ENCODE results near the gene KRIT1.
A peak's percentile ranks its signal among the peaks of the same experiment; 100 is the strongest.
"Not testable (repeated sequence)": the region's sequence is repeated elsewhere in the genome, so short reads cannot be mapped to it uniquely, and the experiment has no call there.

Gene KRIT1

DNA sequence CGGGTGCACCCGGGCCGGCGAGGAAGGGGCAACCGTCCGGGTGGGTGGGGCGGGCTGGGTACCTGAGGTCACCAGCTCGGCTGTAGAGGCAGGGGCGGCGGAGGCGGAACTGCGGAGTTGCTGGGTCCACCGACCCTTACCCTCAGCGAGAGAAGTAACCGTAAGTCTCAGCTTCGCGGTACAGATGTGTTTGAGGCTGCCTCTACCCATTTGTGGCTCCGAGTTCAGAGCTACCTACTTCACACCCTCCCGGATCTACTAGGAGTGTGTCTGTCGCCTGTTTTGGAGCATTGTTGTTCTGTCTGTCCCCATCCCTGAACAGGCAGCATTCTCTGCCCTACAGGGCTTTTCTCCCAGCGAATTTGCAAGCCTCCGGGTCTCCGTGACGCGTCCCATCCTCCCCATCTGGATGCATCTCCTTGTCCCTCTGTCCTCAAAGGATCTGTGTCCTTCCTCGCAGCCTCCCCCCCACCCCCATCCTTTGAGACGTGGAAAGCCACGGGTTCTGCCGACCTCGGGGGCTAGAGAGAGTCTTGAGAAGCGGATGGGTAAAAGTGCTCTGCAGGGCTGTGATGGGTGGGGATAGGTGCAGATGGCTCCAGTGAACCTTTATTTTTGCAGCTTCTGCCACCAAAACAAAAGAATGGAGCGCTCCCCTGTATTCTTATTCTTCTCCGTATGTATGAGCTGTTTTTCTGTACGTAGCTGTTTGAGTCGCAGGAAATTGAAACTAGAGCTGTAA lies 817 bp upstream of the KRIT1 start:
- DNase-seq = no peak

DNA sequence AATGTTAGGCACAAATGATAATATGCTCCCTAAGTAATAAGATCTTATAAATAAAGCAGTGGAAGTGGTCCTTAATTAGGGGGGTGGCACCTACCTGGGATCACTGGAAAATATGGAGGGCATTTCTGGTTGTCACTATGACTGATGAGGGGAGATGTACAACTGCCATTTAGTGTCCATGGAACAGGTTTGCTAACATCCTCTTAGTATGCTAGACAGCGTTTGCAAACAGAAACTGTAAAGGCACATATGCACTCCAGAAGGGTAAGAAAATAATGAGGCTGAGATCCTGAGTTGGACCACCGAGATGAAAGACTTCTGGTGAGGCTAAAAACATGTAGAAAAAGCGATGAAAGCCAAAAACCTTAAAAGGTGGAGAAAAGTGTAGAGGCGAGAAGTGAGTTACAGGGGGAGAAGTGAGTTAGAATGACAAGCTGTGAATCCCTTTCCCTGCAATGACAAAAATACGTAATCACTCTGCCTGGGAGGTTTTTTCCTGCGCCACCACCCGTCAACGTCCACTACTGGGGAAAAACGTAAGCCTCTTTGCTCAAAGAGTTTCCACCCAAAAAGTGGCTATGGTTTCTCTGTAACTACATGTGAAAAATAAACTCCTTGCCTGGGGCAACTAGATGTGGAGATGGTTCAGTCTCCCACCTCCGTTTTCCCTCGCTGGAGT lies 767 bp downstream of the KRIT1 start:
- DNase-seq = no peak

DNA sequence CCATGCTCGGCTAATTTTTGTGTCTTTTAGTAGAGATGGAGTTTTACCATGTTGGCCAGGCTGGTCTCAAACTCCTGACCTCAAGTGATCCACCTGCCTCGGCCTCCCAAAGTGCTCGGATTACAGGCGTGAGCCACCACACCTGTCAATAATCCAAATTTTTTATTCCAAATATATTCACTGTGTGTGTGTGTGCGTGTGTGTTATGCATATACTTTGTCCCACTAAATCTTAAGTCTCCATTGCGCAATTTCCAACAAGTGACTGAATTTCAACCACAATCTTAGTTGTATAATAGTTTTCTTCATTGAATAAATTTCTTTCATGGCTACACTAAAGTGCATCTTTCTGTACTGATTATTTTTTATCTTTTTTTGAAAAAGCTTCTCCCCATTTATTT lies 2.7 kb downstream of the KRIT1 start:
- DNase-seq = no peak

DNA sequence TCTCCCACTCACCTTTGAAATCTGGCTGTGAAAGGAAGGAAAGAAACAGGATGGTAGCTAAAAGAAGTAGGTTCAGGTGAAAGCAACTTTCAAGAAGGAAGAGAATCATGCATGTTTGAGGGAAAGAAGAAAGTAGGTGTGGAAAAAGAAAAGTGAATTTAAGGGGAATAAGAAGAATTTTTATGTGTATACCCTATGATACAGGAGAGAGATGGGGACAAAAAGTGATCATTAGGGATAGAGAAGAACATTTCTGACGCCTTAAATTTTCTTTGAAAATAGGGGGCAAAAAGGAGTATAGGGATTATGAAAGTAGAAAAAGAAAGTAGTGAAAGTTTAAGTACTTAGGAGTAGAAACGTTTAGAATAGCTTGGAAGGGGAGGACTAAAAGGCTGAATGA lies 15.2 kb downstream of the KRIT1 start:
- DNase-seq = no peak

DNA sequence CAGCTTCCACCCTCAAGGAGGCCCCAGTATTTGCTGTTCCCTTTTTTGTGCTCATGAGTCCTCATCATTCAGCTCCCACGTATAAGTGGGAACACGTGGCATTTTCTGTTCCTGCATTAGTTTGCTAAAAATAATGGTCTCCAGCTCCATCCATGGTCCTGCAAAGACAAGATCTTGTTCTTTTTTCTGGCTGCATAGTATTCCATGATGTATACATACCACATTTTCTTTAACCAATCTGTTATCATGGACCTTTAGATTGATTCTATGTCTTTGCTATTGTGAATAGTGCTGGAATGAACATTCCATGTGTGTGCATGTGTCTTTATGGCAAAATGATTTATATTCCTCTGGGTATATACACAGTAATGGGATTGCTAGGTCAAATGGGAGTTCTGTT lies 17.0 kb downstream of the KRIT1 start:
- no peak for DNase-seq

DNA sequence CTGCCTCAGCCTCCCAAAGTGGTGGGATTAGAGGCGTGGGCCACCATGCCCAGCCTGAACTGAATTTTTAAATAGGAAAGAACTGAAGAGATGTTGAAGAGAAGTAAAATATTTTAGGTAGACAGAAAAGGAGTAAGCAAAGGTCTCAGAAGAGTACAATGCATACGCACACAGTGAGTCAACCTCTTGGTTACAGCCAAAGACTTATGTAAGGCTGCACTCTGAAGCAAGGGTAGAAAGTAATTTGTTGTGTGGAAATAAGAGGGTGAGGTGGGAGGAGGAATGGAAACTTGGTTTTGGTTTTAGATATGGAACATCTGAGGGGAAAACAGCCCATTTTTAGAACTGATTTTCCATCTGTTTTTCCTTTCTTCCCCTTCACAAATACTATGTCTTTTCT lies 17.6 kb downstream of the KRIT1 start:
- DNase-seq = no peak

DNA sequence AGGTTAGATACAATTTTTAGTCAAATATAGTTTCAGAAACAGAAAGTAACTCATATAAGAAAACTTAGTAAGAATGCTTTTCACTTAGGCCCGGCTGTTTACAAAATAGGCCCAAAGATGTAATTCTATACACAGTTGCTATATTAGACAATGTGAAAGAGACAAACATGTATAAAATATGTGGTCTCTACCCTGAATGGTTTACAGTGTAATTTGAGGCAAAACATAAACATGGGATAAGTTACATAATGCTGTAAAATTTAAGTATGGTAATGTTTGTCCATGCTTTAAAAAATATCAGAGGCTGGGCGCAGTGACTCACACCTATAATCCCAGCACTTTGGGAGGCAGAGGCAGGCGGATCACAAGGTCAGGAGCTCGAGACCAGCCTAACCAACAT lies 18.7 kb downstream of the KRIT1 start:
- DNase-seq = no peak

DNA sequence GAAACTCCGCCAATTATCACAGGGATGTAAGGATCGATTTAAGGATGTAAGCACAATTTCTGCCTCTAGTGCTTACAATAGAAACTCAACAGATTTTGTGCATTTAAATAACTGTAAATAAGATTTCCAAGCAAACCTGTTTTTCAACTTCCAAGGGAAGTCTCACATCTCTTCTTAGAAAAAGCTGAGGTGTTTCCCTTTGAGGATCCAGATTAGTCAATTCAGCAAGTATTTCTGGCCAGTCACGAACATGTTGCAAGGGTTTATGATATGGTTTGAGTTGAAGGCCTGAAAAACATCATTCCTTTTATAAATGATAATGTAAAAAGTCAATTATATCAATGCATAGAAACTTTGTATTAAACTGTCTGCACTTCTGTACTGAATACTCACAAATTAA lies 23.9 kb downstream of the KRIT1 start:
- no peak for DNase-seq

DNA sequence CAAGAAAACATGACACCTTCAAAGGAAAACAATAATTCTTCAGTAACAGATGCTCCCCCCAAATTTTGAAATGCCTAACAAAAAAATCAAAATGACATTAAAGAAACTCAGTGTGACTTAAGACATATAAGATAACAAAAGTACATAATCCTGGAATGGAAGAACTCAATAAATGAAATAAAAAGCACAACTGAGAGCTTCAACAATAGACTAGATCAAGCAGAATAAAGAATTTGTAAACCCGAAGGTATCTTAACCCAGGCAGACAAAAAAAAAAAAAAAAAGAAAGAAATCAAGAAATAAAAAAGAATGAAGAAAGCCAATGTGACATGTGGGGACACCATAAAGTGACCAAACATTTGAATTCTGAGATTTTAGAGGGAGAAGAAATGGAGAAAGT lies 39.0 kb downstream of the KRIT1 start:
- DNase-seq = no peak

DNA sequence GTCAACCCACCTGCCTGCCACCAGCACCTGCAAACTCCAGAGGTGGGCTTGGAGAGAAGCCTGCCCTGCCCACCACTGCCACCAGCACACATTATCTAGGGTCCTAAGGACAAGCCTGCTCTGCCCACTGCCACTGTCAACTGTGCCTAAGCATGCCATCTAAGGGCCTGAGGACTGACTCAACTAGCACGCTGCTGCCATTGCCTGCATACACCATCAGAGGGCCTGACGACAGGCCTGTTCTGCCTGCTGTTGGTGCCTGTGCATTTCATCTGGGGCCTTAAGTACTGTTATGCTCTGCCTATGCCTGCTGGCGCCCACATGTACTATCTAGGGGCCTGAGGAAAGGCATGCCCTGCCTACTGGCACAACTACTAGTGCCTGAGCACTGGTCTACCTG lies 39.7 kb downstream of the KRIT1 start:
- DNase-seq = no peak

DNA sequence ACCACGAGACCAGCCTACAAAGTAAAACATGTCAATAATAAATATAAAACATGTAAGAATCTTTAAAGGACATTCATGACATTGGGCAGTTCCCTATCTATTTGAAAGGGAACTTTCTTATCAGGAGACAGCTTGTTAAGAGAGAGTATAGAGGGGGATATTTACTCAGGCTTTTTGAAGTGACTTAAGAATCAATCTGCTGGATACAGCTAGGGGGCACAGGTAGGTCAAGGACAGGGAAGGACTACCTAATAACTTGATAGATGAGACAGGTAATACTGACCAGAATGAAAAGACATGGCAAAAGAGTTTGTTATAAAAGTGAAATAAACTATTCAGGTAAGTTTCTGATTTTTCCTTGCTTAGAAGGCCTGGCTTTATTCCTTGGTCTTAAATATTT lies 44.9 kb downstream of the KRIT1 start:
- no peak for DNase-seq

DNA sequence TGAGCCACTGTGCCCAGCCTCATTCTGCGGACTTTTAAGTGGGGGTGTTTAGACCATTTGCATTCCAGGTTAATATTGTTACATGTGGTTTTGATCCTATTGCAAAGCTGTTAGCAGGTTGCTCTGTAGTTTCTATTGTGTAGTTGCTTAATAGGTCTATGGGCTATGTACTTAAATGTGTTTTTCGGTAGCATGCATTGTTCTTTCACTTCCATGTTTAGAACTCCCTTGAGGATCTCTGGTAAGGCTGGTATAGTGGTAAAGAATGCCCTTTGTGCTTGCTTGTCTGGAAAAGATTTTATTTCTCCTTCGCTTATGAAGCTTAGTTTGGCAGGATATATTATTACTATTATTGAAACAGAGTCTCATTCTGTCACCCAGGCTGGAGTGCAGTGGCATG lies 53.4 kb downstream of the KRIT1 start:
- no peak for DNase-seq

DNA sequence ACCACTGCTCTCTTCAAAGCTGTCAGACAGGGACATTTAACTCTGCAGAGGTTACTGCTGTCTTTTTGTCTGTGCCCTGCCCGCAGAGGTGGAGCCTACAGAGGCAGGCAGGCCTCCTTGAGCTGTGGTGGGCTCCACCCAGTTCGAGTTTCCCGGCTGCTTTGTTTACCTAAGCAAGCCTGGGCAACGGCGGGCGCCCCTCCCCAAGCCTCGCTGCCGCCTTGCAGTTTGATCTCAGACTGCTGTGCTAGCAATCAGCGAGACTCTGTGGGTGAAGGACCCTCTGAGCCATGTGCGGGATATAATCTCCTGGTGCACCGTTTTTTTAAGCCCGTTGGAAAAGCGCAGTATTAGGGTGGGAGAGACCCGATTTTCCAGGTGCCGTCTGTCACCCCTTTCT lies 56.5 kb downstream of the KRIT1 start:
- not testable (repeated sequence) for DNase-seq

DNA sequence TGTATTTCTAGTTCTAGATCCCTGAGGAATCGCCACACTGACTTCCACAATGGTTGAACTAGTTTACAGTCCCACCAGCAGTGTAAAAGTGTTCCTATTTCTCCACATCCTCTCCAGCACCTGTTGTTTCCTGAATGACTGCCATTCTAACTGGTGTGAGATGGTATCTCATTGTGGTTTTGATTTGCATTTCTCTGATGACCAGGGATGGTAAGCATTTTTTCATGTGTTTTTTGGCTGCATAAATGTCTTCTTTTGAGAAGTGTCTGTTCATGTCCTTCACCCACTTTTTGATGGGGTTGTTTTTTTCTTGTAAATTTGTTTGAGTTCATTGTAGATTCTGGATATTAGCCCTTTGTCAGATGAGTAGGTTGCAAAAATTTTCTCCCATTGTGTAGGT lies 61.4 kb downstream of the KRIT1 start:
- DNase-seq = not testable (repeated sequence)

DNA sequence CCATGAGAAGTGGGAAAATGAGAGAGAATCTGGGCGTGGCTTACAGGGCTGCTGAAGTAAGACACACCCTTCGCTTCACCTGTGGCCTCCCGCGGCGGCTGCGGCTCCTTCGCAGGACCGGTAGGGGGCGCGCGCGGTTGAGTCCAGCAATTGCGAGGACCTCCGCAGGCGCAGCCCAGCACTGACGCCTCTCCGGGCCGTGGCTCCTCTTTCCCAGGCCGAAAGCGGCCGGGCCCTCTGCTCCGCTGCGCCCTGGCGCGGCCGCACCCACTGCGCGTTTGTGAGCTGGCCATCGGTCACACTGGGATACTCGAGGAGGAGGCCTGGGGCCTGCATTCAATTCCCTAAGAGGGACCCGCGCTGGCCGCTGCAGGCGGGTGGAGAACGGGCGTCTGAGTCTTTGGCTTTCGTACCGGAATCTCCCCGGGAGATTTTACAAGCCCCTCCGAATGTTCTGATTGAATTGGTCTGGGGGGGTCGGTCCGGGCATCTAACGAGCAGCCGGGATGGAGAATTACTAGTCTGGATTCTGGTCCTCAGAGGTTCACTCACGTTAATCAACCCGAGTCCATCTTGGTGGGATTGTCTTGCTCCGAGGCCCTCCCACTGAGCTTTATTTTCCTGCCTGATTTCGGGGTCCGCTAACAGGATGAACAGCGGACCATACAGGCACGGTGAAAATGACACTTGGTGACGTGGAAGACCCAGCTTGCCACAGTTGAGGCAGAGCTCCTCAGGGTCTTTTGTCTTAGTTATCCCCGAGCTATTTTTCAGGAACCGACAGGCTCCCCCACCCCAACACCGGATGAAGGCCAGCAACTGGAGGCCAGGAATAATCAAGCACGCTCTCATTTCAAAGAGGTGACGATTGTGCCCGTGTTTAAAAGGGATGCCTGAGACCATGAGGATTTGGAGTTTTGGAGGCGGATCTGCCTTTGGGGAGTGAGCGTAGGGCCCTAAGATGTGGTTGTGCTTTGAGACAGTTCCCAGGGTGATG lies 66.5 kb downstream of the KRIT1 start, which contains the start of gene LRRD1:
TSS of gene LRRD1 (minus strand) at position 215 of the 997 bp plus-strand sequence. CDS start 13,940 bp downstream, outside the sequence.
- peak; percentile 85 for DNase-seq

DNA sequence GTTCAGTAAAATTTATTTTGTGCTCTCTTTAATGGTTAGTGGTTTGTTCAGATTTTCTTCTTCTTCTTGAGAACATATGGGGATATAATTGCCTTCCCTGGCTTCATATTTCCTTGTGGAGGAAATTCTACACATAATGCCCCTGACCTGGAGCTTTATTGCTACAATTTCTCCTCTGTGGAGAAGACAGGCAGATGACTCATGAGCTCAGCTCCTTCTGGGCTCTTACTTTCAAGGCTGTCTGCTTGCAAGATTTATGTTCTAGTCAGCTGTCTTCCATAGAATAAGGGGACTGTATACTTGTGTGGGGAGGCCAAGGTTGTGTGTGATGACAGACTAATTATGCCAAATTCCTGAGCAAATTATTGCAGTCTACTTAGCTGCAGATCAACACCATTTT lies 68.4 kb downstream of the KRIT1 start:
- no peak for DNase-seq

DNA sequence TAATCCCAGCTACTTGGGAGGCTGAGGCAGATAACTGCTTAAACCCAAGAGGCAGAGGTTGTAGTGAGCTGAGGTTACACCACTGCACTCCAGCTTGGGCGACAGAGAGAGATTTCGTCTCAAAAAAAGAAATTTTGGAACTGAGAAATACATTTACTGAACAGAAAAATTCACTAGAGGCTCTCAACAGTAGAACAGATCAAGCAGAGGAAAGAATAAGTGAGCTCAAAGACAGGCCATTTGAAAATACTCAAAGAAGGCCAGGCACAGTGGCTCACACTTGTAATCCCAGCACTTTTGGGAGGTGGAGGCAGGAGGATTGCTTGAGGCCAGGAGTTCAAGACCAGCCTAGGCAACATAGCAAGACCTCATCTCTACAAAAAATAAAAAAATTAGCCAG lies 76.2 kb downstream of the KRIT1 start:
- not testable (repeated sequence) for DNase-seq

DNA sequence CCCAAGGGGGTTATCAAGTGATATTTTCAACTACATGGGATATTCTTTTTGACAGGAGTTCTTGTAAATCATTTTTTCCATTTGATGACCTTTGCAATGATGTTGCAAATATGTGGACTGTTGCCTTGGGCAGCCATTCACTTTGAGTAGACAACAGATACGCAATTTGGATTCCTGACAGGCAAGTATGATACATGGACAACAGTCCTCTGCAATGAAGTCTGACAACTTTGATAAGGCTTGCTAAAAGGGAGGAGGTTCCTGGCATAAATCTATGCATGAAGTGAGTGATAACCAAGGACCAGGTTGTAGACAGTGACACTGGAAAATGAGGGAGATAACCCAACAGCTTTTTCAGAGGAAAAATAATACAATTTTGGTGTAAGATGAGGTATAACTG lies 84.4 kb downstream of the KRIT1 start:
- DNase-seq = no peak

DNA sequence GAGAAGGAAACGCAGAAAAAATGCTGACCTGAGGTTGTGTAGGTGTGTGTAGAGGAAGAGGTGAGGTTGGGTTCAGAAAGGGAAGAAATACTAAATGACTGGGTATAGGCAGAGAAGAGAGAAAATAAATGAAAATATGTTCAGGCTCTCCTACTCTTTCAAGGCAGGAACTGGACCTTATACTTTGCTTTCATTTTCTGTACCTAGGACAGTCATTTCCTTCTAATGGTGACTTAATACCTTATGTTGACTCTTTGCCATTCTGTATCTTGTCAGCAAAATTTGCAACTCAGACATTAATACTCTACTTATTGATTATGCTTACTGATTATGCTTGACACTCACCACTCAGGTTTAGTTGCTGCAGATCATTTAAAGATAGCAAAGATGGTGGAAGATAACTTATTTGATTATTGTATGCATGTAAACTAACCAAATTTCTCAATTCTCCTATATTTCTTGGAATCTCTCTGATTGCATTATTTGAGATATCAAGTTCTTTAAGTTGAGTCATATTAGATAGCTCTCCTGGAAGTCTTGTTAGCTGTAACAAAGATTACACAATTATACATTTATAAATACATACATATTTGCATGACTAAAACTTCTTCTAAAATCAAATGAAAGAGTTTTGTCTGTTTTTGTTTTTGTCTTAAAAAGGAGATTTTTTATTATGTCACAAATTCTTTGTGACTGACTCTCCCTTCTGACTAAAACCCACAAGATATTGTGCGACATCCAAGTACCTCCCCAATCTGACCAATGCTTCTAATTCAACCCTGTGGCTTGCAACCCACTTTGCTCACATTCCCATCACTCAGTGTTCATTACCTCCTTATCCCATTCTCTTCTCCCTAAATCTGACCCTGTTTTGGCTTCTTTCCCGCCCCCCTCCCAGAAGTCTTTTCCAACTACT lies 86.8 kb downstream of the KRIT1 start:
- no peak for DNase-seq

DNA sequence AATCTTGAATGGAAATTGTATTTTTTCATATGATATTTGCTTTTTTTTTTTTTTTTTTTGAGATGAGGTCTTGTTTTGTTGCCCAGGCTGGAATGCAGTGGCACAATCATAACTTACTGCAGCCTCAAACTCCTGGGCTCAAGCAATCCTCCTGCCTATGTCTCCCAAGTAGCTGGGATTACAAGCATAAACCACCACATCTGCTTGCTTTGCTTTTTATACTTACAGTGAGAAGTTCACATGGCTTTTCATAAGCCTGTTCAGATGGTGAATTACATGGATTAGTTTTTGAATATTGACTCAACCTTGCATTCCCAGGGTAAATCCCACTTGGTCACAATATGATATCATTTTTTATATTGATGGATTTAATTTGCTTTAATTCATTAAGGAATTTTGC lies 88.7 kb downstream of the KRIT1 start:
- no peak for DNase-seq

DNA sequence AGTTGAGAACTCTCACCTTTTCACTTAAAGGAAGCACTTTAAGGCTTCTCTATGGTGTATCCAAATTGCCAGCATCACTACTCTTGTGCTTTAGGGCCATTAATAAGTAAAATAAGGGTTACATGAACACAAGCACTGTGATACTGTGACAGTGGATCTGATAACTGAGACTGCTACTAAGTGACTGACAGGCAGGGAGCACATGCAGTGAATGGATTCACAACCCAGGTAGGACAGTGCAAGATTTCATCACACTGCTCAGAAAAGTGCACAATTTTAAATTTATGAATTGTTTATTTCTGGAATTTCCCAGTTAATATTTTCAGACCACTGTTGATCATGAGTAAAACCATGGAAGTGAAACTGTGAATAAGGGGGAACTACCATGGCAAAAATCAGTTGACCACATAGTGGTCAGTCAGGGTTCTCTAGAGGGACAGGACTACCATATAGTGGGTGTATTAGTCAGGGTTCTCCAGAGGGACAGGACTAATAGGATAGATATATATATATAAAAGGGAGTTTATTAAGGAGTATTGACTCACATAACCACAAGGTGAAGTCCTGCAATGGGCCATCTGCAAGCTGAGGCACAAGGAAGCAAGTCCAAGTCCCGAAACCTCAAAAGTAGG lies 90.5 kb downstream of the KRIT1 start:
- DNase-seq = no peak

Data from activated effector memory CD4-positive, alpha-beta T cell treated with Interleukin-2 at 50 U/mL for 16 hours (primary cell).